K562 (cell line): Measurements from ENCODE around the gene SVOP. TPM values are rescaled to one million over a fixed set of nuclear protein-coding genes. Genes with fewer than 3 reads are reported as not detected.
A peak's percentile ranks its signal among the peaks of the same experiment; 100 is the strongest.
"Not testable (repeated sequence)": the region's sequence is repeated elsewhere in the genome, so short reads cannot be mapped to it uniquely, and the experiment has no call there.

Experiments used
- ATAC-seq: fragments of 200-7000 bp; cut with Tn5 transposase; 3 replicates; pipeline ENCODE4 v1.9.1; 2020; ENCODE audit warnings: moderate library complexity
- BruUV-seq: library from RNA; stranded (reverse); fragments of 400-500 nt; replicated peaks from 2 replicates; lab custom pipeline; 2021; lab: Mats Ljungman, UMichigan
- CTCF ChIA-PET: fragments of 300-600 bp; formaldehyde crosslinking; extraction: SDS; loops from one replicate; lab custom pipeline; 2021; ENCODE audit warnings: low intra/inter-chr PET ratio; lab: Yijun Ruan, JAX
- POLR2A ChIA-PET: fragments of 300-600, 350-650 bp; sonication (Branson Sonifier 250); formaldehyde crosslinking; extraction: SDS; loops from one replicate; lab custom pipeline; 2021; ENCODE audit warnings: antibody characterized with exemption, inconsistent platforms; lab: Yijun Ruan, JAX
- DNase-seq, 4 experiments: peaks; one replicate each; pipeline versions ENCODE4 v3.0.0 to v3.0.0-alpha.2; 2011 to 2018; ENCODE audit warnings: low spot score in 3 of 4, mixed read lengths in 3 of 4; ENCODE audit errors: extremely low read depth in 1 of 4
- FAIRE-seq: peaks from 2 replicates; lab custom pipeline; 2011; peaks lifted over from hg19 to GRCh38; lab: Jason Lieb, UNC
- H2AFZ ChIP-seq: 2 replicates; pipeline ENCODE4 v1.6.0; 2011; ENCODE audit warnings: low read depth, low read length, control low read depth, inconsistent platforms
- H3K27ac ChIP-seq: fragments of 200-600 bp; 3 replicates; pipeline ENCODE4 v1.8.0; 2011; ENCODE audit warnings: low read depth, mild to moderate bottlenecking, control low read depth, inconsistent platforms, low read length, moderate library complexity, mixed read lengths; ENCODE audit errors: extremely low read depth
- H3K27me3 ChIP-seq, 2 experiments: fragments of 300-600 bp in 1 of 2; 2 replicates in 1 of 2; 3 replicates in 1 of 2; pipeline versions ENCODE4 v1.6.0 to v1.8.0; 2011; ENCODE audit warnings: inconsistent platforms in 2 of 2, low read length in 2 of 2, mild to moderate bottlenecking in 1 of 2, mixed read lengths in 1 of 2, moderate library complexity in 1 of 2; ENCODE audit not compliant: control insufficient read depth in 2 of 2, insufficient read depth in 2 of 2
- H3K36me3 ChIP-seq: fragments of 300-600 bp; 3 replicates; pipeline ENCODE4 v1.8.0; 2011; ENCODE audit warnings: mild to moderate bottlenecking, low read length, inconsistent platforms; ENCODE audit not compliant: control insufficient read depth, insufficient read depth
- H3K4me1 ChIP-seq, 2 experiments: fragments of 200-600 bp in 1 of 2; replicated peaks in 1 of 2; 2 replicates in 1 of 2; 3 replicates in 1 of 2; pipeline versions ENCODE4 v1.5.1 to v1.8.0; 2011; ENCODE audit warnings: inconsistent platforms in 2 of 2, low read length in 2 of 2, mild to moderate bottlenecking in 1 of 2, mixed read lengths in 1 of 2, moderate library complexity in 1 of 2; ENCODE audit not compliant: control insufficient read depth in 2 of 2, insufficient read depth in 2 of 2
- H3K4me2 ChIP-seq: 2 replicates; pipeline ENCODE4 v1.6.1; 2011; ENCODE audit warnings: low read length, control low read depth, inconsistent platforms, mixed read lengths; ENCODE audit not compliant: insufficient read depth
- H3K4me3 ChIP-seq: fragments of 200-600 bp; sonication (generic), shearing (Covaris generic); 2 replicates; pipeline ENCODE4 v1.5.1; 2016; ENCODE audit warnings: control low read depth, inconsistent platforms
- H3K79me2 ChIP-seq: fragments of 200-600 bp; 3 replicates; pipeline ENCODE4 v1.8.0; 2011; ENCODE audit warnings: low read length, inconsistent platforms; ENCODE audit not compliant: control insufficient read depth, insufficient read depth
- H3K9ac ChIP-seq, 2 experiments: 2 replicates each; pipeline versions ENCODE4 v1.6.0 to v1.6.1; 2011; ENCODE audit warnings: low read depth in 2 of 2, low read length in 2 of 2, control low read depth in 1 of 2, inconsistent platforms in 1 of 2, mild to moderate bottlenecking in 1 of 2, mixed read lengths in 1 of 2; ENCODE audit not compliant: insufficient read depth in 1 of 2
- H3K9me1 ChIP-seq: one replicate; pipeline ENCODE4 v1.6.0; 2011; ENCODE audit warnings: inconsistent platforms, mild to moderate bottlenecking, low read length, moderate library complexity; ENCODE audit not compliant: control insufficient read depth, insufficient read depth
- H3K9me3 ChIP-seq: replicated peaks from 2 replicates; pipeline ENCODE4 v1.5.1; 2011; ENCODE audit warnings: low read depth, low read length, inconsistent platforms; ENCODE audit not compliant: control insufficient read depth, insufficient read depth
- H4K20me1 ChIP-seq: replicated peaks from 2 replicates; pipeline ENCODE4 v1.6.1; 2011; ENCODE audit warnings: low read length, inconsistent platforms, mixed read lengths; ENCODE audit not compliant: control insufficient read depth, insufficient read depth
- BCOR ChIP-seq: fragments of 450-650 bp; IDR thresholded peaks from 2 replicates; pipeline ENCODE4 v1.6.1; 2016
- CREB3L1 ChIP-seq: fragments of 450-650 bp; IDR thresholded peaks from 2 replicates; pipeline ENCODE4 v1.6.1; 2014; ENCODE audit warnings: low read depth, mild to moderate bottlenecking, moderate library complexity, borderline replicate concordance
- FUS ChIP-seq: fragments of 200-400 bp; formaldehyde crosslinking; optimal IDR thresholded peaks from 2 replicates; pipeline ENCODE3; 2017; ENCODE audit warnings: low read depth, low read length
- HDAC2 ChIP-seq: fragments of 450-650 bp; IDR thresholded peaks from 2 replicates; pipeline ENCODE4 v1.6.1; 2016; ENCODE audit warnings: mild to moderate bottlenecking
- MAFG ChIP-seq: fragments of 450-650 bp; conservative IDR thresholded peaks from 2 replicates; pipeline ENCODE4 v1.6.1; 2016; ENCODE audit warnings: missing genetic modification characterization, missing compliant biosample characterization
- NFYB ChIP-seq: IDR thresholded peaks from 2 replicates; pipeline ENCODE4 v1.6.1; 2011; ENCODE audit warnings: mild to moderate bottlenecking, moderate library complexity; ENCODE audit not compliant: insufficient read length; ENCODE audit errors: extremely low read depth
- NUFIP1 ChIP-seq: fragments of 450-650 bp; IDR thresholded peaks from 2 replicates; pipeline ENCODE4 v1.6.1; 2018; ENCODE audit not compliant: partially characterized antibody
- RBM15 ChIP-seq: fragments of 200-400 bp; formaldehyde crosslinking; IDR thresholded peaks from 2 replicates; pipeline ENCODE4 v1.6.1; 2018; ENCODE audit warnings: mild to moderate bottlenecking, low read length, moderate library complexity; ENCODE audit not compliant: insufficient read depth
- RBM25 ChIP-seq: fragments of 200-400 bp; formaldehyde crosslinking; IDR thresholded peaks from 2 replicates; pipeline ENCODE4 v1.6.1; 2018; ENCODE audit warnings: low read length, low read depth, moderate library complexity; ENCODE audit not compliant: severe bottlenecking
- SMARCA5 ChIP-seq: fragments of 450-650 bp; IDR thresholded peaks from 2 replicates; pipeline ENCODE4 v1.6.1; 2016
- ZBTB2 ChIP-seq: fragments of 450-650 bp; IDR thresholded peaks from 2 replicates; pipeline ENCODE4 v1.6.1; 2016; ENCODE audit warnings: antibody characterized with exemption
- ZNF146 ChIP-seq: IDR thresholded peaks from one replicate; pipeline ENCODE4 v1.6.1; 2018; ENCODE audit warnings: missing compliant biosample characterization; ENCODE audit not compliant: unreplicated experiment
- WGBS: fragments of 100-300 bp; shearing (Covaris generic); methylation state at CpG from one replicate; pipeline ENCODE4 v1.1.6; 2016; ENCODE audit warnings: low coverage, mixed read lengths; ENCODE audit not compliant: insufficient coverage; ENCODE audit errors: missing lambda C conversion rate; 5-methylcytosine and 5-hydroxymethylcytosine counted together
- in situ Hi-C: fragments of 300-500 bp; cut with MboI; formaldehyde crosslinking; loops from 4 replicates; pipeline ENCODE4 v1.15.0; 2018; ENCODE audit warnings: inconsistent platforms, mixed read lengths
- intact Hi-C: fragments of 100-400 bp; cut with micrococcal nuclease; formaldehyde crosslinking; loops from 2 replicates; pipeline ENCODE4 v1.14.2; 2022
- polyA plus RNA-seq, 8 experiments: library from polyadenylated mRNA; depleted of rRNA in 4 of 8; stranded (reverse) in 5 of 8; unstranded in 3 of 8; fragments of >200 nt; fragmentation: Nextera tagmentation in 2 of 8; fragmentation: Illumina TruSeq in 1 of 8; extraction: Ambion mirVana in 2 of 8; extraction: Trizol in 1 of 8; gene quantifications; 2 replicates each; pipeline versions ENCODE4 v1.2.1 to v1.2.3, GENCODE V29; 2011 to 2014; ENCODE audit warnings: inconsistent platforms in 1 of 8, missing spikeins in 1 of 8
- total RNA-seq, 7 experiments: library from RNA; depleted of rRNA in 6 of 7; stranded (reverse); fragments of >200 nt in 6 of 7; fragmentation: Illumina TruSeq in 2 of 7; extraction: Trizol in 2 of 7; gene quantifications; 2 replicates each; pipeline versions ENCODE4 v1.2.1 to v1.2.3, GENCODE V29; 2011 to 2021; ENCODE audit warnings: low replicate concordance in 1 of 7

The SVOP gene
- total and polyA plus RNA-seq, 9 of the 15 experiments (the other 6 are each of a cell fraction or from before 2014, with no cell fraction given) = 0.01 to 0.09 (median 0.06) TPM; not detected in 1

GRCh38 chr12:108990103-108990502 lies 30.8 kb downstream of the SVOP start:
- H4K20me1 ChIP-seq, H3K4me1 ChIP-seq, DNase-seq, H3K27ac ChIP-seq, H2AFZ ChIP-seq, H3K9me1 ChIP-seq, intact Hi-C loops, H3K4me2 ChIP-seq, H3K4me3 ChIP-seq, ATAC-seq, FAIRE-seq, H3K9ac ChIP-seq, H3K9me3 ChIP-seq, H3K36me3 ChIP-seq, in situ Hi-C loops, H3K79me2 ChIP-seq, BruUV-seq, H3K27me3 ChIP-seq: not testable (repeated sequence)
- TF ChIP-seq RBM25 (peak; percentile 71), BCOR (peak; percentile 72), SMARCA5 (peak; percentile 48; the same call in 1 of the 2 replicates), ZNF146 (peak; percentile 94), HDAC2 (0 out of 2 replicates have a peak, but pooled peaks have one; percentile 29)
- CTCF ChIA-PET = interaction anchor here (0.5 kb wide), 1 partner anchor 40 kb away, joined by 3 read pairs; no protein-coding TSS in a partner anchor
- POLR2A ChIA-PET = interaction anchor here (1.3 kb wide), 1 partner anchor 10 kb away, joined by 4 read pairs; no protein-coding TSS in a partner anchor
- WGBS = 2% methylated on average over 3 of the region's 5 CpGs

- in situ Hi-C loops (no loop called here), intact Hi-C loops (no loop called here)
- no peak overlapping the region for H3K9ac ChIP-seq
- H4K20me1 ChIP-seq = no peaks in the 10 kb centered on the region
- FAIRE-seq = no peak
- WGBS = 0% methylated on average over 5 of the region's 5 CpGs
- ChIA-PET POLR2A (interaction anchor here (0.8 to 1.3 kb wide), 2 partner anchors 10 to 31 kb away, joined by 4 to 5 read pairs; no protein-coding TSS in a partner anchor), CTCF (interaction anchor here (0.5 kb wide), 1 partner anchor 39 kb away, joined by 3 read pairs; no protein-coding TSS in a partner anchor)
- H3K9me1 ChIP-seq = no peaks in the 10 kb centered on the region
- H3K79me2 ChIP-seq = no peaks in the 10 kb centered on the region
- H3K9me3 ChIP-seq = no peaks in the 10 kb centered on the region; the same call in 1 of the 2 replicates
- no peak overlapping the region for H2AFZ ChIP-seq
- no peaks in the 10 kb centered on the region for H3K4me1 ChIP-seq
- no peak overlapping the region for H3K4me3 ChIP-seq
- H3K27me3 ChIP-seq = peaks cover 3 to 6% of the 10 kb centered on the region in 2 experiments; a peak in 3 of 5 replicates
- H3K27ac ChIP-seq = no peak overlapping the region
- no peak overlapping the region for H3K4me2 ChIP-seq
- ATAC-seq = no peak
- no peaks in the 10 kb centered on the region for H3K36me3 ChIP-seq
- TF ChIP-seq ZBTB2 (no peak), FUS (no peak), CREB3L1 (no peak), MAFG (no peak), NUFIP1 (no peak), NFYB (no peak), RBM15 (no peak)
- no TSS peak for BruUV-seq
- DNase-seq = no peak
These were observed 31.5 kb downstream of the SVOP start for GRCh38 chr12:108989376-108989775.
